ENCODE data around the gene PRELID3B.

GRCh38 chr20:58997141-58997770 lies 45.3 kb downstream of the PRELID3B start:
- no peak for TF ChIP-seq CTCF (IDR thresholded peaks at IDR 0.05; ENCODE audit: insufficient read depth, low read length)
- TF ChIP-seq GABPA (IDR thresholded peaks at IDR 0.05; ENCODE audit: low read depth), result no peak
- no peak for TF ChIP-seq POLR2AphosphoS5 (IDR thresholded peaks at IDR 0.05; ENCODE audit: low read depth)
- no peak for TF ChIP-seq REST (IDR thresholded peaks at IDR 0.05; ENCODE audit: insufficient replicate concordance, low read depth)
- no peak for TF ChIP-seq SPI1 (IDR thresholded peaks at IDR 0.05; ENCODE audit: borderline replicate concordance, low read depth)

Measured in HL-60 (cell line).